Transverse colon (tissue), 3 donors: ENCODE data around the gene C19orf73.

Experiments used
- CTCF ChIP-seq, 5 experiments: fragments of 200-600 bp in 3 of 5; fragments of 450-650 bp in 2 of 5; sonication (generic) in 3 of 5; IDR thresholded peaks; 1 replicate in 2 of 5; 2 replicates in 3 of 5; pipeline ENCODE4 v1.5.1; 2016 to 2017; ENCODE audit warnings: antibody characterized with exemption in 5 of 5, inconsistent platforms in 3 of 5, mild to moderate bottlenecking in 2 of 5, moderate library complexity in 1 of 5
- POLR2A ChIP-seq: fragments of 450-650 bp; IDR thresholded peaks from one replicate; pipeline ENCODE4 v1.6.1; 2016; ENCODE audit warnings: antibody characterized with exemption, mild to moderate bottlenecking, moderate library complexity

- no peak for TF ChIP-seq CTCF (IDR thresholded peaks at IDR 0.05)
- TF ChIP-seq POLR2A, result no peak
These were observed 16.6 kb downstream of the C19orf73 start for GRCh38 chr19:49102303-49102702.
